KMS-11 (cell line): ENCODE measurements around the gene AFF3.

ENCODE experiments used
- H2AFZ ChIP-seq: fragments of 200-600 bp; sonication (generic); 2 replicates; pipeline ENCODE4 v1.6.1; 2016; ENCODE audit warnings: antibody characterized with exemption, mixed run types, low read depth
- H3K27ac ChIP-seq: fragments of 200-600 bp; sonication (generic); 2 replicates; pipeline ENCODE4 v1.6.1; 2016; ENCODE audit warnings: mild to moderate bottlenecking, mixed run types
- H3K27me3 ChIP-seq: fragments of 200-600 bp; sonication (generic); 2 replicates; pipeline ENCODE4 v1.6.1; 2017; ENCODE audit warnings: mild to moderate bottlenecking, low read depth, mixed run types, moderate library complexity; ENCODE audit not compliant: insufficient read depth
- H3K36me3 ChIP-seq: fragments of 200-600 bp; sonication (generic); 2 replicates; pipeline ENCODE4 v1.6.1; 2017; ENCODE audit warnings: mild to moderate bottlenecking, mixed run types; ENCODE audit not compliant: insufficient read depth
- H3K4me1 ChIP-seq: fragments of 200-600 bp; sonication (generic); 2 replicates; pipeline ENCODE4 v1.6.1; 2016; ENCODE audit warnings: mild to moderate bottlenecking, low read depth, mixed run types; ENCODE audit not compliant: poor library complexity, severe bottlenecking
- H3K4me2 ChIP-seq: fragments of 200-600 bp; sonication (generic); 2 replicates; pipeline ENCODE4 v1.7.0; 2016; ENCODE audit warnings: mild to moderate bottlenecking, mixed run types
- H3K4me3 ChIP-seq: fragments of 200-600 bp; sonication (generic); IDR thresholded peaks from 2 replicates; pipeline ENCODE4 v1.6.1; 2017; ENCODE audit warnings: low read depth, low read length, mixed read lengths; ENCODE audit not compliant: insufficient read depth
- H3K79me2 ChIP-seq: fragments of 200-600 bp; sonication (generic); 2 replicates; pipeline ENCODE4 v1.6.1; 2016; ENCODE audit warnings: low read depth, mixed run types; ENCODE audit not compliant: insufficient read depth
- H3K9ac ChIP-seq: fragments of 200-600 bp; sonication (generic); 2 replicates; pipeline ENCODE4 v1.6.1; 2016; ENCODE audit warnings: mild to moderate bottlenecking, mixed run types
- H4K20me1 ChIP-seq: fragments of 200-600 bp; sonication (generic); 2 replicates; pipeline ENCODE4 v1.6.1; 2016; ENCODE audit warnings: mild to moderate bottlenecking, mixed run types; ENCODE audit not compliant: insufficient read depth
- TF ChIP-seq, protein P1 (sequence below): fragments of 200-600 bp; sonication (generic); conservative IDR thresholded peaks from 2 replicates; pipeline ENCODE4 v1.6.1; 2017; ENCODE audit warnings: low read depth, mild to moderate bottlenecking, antibody characterized with exemption, low read length, moderate library complexity, mixed read lengths

AFF3 gene

GRCh38 chr2:99841749-99842148 lies 300.6 kb downstream of the AFF3 start:
- no peak overlapping the region for H3K27ac ChIP-seq
- H2AFZ ChIP-seq, result no peak overlapping the region
- no peaks in the 10 kb centered on the region for H3K36me3 ChIP-seq
- H3K9ac ChIP-seq, result no peak overlapping the region
- H3K4me1 ChIP-seq, result no peaks in the 10 kb centered on the region
- H3K79me2 ChIP-seq, result no peaks in the 10 kb centered on the region
- H3K4me3 ChIP-seq, result no peak overlapping the region
- TF ChIP-seq, protein P1, sequence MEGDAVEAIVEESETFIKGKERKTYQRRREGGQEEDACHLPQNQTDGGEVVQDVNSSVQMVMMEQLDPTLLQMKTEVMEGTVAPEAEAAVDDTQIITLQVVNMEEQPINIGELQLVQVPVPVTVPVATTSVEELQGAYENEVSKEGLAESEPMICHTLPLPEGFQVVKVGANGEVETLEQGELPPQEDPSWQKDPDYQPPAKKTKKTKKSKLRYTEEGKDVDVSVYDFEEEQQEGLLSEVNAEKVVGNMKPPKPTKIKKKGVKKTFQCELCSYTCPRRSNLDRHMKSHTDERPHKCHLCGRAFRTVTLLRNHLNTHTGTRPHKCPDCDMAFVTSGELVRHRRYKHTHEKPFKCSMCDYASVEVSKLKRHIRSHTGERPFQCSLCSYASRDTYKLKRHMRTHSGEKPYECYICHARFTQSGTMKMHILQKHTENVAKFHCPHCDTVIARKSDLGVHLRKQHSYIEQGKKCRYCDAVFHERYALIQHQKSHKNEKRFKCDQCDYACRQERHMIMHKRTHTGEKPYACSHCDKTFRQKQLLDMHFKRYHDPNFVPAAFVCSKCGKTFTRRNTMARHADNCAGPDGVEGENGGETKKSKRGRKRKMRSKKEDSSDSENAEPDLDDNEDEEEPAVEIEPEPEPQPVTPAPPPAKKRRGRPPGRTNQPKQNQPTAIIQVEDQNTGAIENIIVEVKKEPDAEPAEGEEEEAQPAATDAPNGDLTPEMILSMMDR, result no peak
- no peaks in the 10 kb centered on the region for H3K27me3 ChIP-seq
- H4K20me1 ChIP-seq, result no peaks in the 10 kb centered on the region
- H3K4me2 ChIP-seq, result no peak overlapping the region

- Histone ChIP-seq H3K36me3 (no peaks in the 10 kb centered on the region), H3K4me2 (no peak overlapping the region), H2AFZ (no peak overlapping the region), H3K79me2 (no peaks in the 10 kb centered on the region), H3K9ac (no peak overlapping the region), H3K4me1 (no peaks in the 10 kb centered on the region), H4K20me1 (no peaks in the 10 kb centered on the region), H3K27ac (no peak overlapping the region), H3K27me3 (no peaks in the 10 kb centered on the region), H3K4me3 (no peak overlapping the region)
- TF ChIP-seq, protein P1, result no peak
Observed at GRCh38 chr2:99840831-99841230, 301.6 kb downstream of the AFF3 start.

DNA sequence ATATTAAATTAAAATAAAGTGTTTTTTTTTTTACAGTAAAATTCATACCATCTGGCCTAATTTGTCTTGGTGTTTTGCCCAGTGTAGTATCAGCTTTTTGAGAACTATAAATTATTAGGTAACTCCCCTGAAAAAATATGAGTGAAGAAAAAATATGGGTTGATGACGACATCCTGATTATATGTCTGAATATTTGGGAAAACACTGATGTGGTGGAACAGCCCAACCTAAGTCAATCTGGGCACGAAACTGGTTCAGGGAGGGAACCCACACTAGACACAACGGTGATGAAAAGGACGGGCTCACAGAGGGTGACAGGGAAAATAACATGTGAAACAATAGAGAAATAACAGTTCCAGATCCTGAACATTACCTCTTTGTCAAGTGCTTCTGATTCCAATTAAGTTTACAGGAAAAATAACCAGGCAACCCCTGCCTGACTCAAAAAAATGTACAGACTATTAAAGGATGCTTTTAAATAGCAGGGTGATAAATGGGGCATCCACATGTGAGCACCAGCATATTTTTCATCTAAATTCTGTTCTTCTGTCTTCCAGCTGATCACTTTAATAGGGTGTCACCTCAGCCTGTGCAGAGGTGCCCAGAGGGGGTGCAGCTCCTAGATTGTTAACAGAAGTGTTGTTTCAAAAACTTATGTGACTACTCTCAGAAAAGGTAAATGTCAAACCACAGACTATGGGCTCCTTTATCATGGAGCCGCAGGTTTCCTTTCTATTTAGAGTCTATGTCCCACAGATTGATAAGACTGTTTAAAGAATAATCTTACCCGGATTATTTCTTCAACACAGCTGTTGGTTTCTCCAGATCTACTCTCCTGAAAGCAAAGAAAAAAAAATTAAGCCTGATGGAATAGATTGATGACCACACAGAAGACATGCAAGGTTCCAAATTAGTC lies 305.4 kb downstream of the AFF3 start:
- H3K4me2 ChIP-seq, result no peak overlapping the region
- no peak overlapping the region for H3K4me3 ChIP-seq
- TF ChIP-seq, protein P1, result no peak
- no peaks in the 10 kb centered on the region for H4K20me1 ChIP-seq
- no peaks in the 10 kb centered on the region for H3K36me3 ChIP-seq
- H3K9ac ChIP-seq, result no peak overlapping the region
- H3K4me1 ChIP-seq, result no peaks in the 10 kb centered on the region
- no peaks in the 10 kb centered on the region for H3K27me3 ChIP-seq
- H3K27ac ChIP-seq, result no peak overlapping the region
- H3K79me2 ChIP-seq, result no peaks in the 10 kb centered on the region
- no peak overlapping the region for H2AFZ ChIP-seq

DNA sequence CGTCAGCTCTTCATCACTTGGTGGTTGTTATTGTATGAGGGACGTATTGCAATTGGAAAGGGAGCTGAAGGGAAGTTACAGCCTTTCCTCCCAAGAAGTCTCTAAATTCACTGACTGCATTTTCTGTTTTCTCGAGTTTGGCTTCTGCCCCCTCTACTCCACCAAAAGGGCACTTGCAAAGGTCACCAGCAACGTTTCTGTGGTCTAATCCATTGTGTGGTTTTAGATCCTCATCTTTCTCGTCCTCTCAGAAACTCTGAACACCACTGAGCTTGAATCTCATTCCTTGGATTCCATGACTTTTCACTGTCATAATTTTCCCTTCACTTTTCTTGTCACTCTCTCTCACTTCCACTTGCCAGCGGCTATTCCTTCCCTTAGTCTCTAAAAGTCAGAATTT lies 308.0 kb downstream of the AFF3 start:
- Histone ChIP-seq H4K20me1 (no peaks in the 10 kb centered on the region), H3K79me2 (no peaks in the 10 kb centered on the region), H3K9ac (no peak overlapping the region), H3K4me2 (no peak overlapping the region), H3K36me3 (no peaks in the 10 kb centered on the region), H2AFZ (no peak overlapping the region), H3K27me3 (no peaks in the 10 kb centered on the region), H3K4me3 (no peak overlapping the region), H3K27ac (no peak overlapping the region), H3K4me1 (no peaks in the 10 kb centered on the region)
- TF ChIP-seq, protein P1, result no peak
